CD4-positive, alpha-beta T cell treated with Interleukin-15 for 4 hours (primary cell): Measurements from ENCODE around the gene CMTR1.
A peak's percentile ranks its signal among the peaks of the same experiment; 100 is the strongest.
"Not testable (repeated sequence)": the region's sequence is repeated elsewhere in the genome, so short reads cannot be mapped to it uniquely, and the experiment has no call there.

Experiments used
- DNase-seq: peaks from one replicate; pipeline ENCODE4 v3.0.0-alpha.2; 2020; ENCODE audit warnings: low spot score

Gene CMTR1

DNA sequence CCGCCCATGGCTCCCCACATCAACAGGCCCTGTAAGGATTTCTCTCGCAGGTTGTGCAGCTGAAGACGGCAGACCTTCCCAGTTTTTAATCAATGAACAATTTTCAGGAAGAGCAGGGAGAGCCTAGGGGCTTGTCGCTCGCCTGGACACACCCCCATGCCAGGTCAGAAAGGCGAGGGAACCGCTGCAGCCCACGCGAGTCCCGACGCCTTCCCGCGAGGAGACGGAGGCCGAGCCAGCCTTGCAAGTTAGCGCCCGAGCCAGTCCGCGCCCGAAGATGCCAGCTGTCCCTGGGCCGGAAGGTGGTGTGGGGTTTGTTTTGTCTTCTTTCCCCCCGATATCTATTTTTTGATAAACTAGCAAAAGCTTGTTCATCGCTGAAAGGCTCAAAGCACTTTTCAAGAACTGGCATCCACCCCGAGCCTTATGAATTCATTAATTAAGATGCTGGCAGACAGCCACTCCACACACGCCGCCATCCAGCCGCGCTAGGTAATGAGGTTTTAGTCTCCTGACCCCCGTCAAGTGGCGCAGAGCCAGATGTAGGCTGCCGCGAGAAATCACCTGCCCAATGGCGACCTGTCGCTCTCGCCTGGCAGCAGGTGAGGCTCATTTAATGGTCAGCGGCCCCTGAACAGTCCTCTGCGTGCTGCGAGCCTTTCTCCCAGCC lies 60.1 kb downstream of the CMTR1 start:
- no peak for DNase-seq

DNA sequence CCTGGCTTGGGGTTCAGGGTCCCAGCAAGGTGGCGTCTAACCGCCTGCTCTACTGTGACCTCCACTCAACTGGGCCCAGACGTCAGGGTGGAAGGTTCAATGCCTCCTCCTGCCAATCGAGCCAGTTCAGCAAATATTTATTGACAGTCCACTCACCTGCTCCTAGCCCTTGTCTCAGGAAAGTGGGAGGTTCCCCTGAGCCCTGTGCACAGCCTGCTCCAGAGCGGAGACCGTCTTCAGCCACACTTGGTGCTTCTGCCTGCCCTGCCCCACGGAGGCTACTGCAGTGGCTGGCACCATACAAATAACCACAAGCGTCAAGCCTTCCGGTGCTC lies 60.6 kb downstream of the CMTR1 start:
- DNase-seq, result no peak

DNA sequence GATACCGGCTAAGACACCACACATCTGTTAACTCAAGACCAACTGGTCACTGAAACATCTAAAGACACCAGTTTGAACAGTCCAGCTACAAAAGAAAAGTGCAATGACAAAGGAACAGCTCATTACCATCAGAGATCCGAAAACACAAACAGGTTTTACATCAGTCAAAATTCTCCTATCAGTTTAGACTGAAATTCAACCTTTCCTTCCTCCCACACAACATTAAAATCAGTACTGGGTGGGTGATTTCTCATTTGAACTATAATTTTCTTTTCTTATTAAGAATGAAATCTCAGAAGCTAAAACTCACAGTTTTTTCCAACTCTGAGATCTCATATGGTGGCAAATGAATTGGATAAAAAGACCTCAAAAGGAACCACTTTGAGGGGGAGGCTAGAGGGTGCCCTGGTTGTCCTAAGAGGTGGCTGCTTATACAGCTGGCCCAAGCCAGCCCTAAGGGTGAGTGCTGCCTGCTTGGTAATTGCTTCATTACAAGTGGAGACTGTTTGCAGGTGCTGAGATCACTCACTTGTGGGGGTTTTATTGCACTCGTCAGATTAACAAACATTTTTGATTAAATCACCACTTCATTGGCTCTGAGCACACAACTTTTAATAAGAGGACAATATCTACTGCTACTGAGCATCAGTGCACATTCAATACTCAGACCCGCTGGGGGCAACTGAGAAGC lies 62.4 kb downstream of the CMTR1 start:
- no peak for DNase-seq

DNA sequence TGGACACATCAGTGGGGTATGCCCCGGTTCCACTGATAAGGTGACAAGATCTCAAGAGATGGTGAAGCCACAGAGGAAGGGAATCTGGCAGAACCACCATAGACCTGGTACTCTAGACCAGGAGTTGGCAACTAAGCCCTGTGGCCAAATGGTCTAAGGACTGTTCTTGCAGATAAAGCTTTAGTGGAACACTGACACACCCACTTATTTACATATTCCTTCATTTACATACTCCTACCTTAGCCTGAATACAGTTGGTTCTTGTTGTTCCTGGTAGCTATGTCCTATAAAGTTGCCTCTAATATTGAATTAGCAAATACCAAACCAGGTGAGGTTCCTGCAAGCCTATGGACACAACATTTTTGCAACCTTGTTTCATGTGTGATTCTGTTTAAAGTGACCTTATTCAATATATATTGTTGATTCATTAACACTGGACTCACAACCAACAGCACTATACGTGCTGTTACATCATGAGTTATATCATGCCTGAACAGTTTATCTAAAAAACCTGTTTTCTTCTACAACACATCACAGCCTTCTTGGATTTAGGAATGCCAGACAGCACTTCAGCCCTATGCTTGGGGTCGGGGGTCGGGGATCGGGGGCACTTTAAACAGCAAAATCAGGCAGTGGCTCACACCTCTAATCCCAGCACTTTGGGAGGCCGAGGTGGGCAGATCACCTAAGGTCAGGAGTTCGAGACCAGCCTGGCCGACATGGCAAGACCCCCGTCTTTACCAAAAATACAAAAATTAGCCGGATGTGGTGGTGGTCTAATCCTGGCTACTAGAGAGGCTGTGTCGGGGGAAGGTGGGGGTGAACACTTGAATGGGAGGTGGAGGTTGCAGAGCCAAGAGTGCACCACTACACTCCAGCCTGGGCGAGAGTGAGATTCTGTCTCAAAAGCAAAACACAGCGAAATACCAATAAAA lies 64.2 kb downstream of the CMTR1 start:
- DNase-seq, result no peak

DNA sequence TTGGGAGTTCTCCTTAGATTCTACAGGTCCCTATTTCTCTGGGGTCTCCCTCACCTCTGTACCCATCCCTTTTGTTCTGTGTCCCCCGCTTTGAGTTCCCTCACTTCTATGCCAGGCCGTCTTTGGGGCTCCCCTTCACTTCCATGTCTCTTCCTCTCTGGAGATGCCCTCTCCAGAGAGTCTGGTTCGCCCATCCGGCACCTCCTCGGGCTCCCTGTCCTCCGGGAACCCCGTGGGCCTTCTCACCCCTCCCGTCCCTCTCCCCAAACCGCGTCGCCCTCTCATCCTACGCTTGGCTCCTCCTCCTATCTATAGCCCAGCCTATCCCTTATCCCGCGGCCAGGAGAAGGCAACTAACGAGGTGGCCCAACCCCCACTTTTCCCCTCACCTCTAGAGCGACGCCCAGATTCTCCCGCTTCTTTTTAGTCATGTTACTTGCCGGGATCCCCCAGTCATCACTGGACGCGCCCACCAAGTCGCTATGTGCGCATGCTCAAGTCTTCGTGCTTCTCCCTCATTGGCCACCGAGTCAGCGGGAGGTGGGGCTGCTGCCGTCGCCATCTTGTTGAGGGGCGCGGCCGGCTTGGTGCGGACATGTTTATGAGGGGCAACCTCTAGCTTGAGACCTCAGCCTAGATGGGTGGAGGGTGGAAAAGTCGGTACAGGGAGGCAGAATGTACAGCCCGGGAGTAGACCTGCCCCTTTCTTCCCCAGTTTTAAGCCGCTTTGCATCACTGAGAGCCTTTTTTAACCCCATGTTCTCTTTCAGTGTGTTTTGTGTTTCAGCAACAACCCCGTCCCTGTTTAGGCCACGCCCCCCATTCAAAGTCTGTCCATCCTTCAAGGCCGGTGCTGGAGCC lies 66.6 kb downstream of the CMTR1 start, which contains the start of gene CCDC167:
CCDC167 (minus strand) TSS at position 461 of the 861 bp plus-strand sequence; CDS start at position 431, 30 bp downstream.
- DNase-seq, result peak; percentile 98

DNA sequence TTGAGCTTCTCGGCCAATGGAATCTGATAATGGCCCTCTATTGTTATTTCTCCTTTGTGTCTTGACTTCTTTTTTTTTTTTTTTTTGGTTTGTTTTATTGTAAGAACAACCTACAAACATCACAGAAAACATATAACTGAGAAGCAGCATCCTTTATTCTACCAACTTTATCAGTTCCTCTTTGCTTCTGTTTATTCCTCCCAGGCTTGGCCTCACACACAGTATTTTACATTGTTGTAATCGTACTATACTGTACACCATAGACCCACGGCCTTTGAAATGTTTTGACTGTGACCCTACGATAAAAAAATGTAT lies 67.2 kb downstream of the CMTR1 start:
- no peak for DNase-seq

DNA sequence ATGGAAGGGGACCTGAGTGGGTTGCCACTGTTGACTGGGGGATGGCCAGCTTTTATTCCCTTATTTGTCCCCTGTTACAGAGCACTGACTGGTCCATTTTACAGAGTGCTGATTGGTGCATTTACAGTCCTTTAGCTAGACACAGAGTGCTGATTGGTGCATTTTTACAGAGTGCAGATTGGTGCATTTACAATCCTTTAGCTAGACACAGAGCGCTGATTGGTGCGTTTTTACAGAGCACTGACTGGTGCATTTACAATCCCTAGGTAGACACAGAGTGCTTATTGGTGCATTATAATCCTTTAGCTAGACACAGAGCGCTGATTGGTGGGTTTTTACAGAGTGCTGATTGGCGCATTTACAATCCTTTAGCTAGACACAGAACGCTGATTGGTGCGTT lies 67.9 kb downstream of the CMTR1 start:
- DNase-seq, result not testable (repeated sequence)

DNA sequence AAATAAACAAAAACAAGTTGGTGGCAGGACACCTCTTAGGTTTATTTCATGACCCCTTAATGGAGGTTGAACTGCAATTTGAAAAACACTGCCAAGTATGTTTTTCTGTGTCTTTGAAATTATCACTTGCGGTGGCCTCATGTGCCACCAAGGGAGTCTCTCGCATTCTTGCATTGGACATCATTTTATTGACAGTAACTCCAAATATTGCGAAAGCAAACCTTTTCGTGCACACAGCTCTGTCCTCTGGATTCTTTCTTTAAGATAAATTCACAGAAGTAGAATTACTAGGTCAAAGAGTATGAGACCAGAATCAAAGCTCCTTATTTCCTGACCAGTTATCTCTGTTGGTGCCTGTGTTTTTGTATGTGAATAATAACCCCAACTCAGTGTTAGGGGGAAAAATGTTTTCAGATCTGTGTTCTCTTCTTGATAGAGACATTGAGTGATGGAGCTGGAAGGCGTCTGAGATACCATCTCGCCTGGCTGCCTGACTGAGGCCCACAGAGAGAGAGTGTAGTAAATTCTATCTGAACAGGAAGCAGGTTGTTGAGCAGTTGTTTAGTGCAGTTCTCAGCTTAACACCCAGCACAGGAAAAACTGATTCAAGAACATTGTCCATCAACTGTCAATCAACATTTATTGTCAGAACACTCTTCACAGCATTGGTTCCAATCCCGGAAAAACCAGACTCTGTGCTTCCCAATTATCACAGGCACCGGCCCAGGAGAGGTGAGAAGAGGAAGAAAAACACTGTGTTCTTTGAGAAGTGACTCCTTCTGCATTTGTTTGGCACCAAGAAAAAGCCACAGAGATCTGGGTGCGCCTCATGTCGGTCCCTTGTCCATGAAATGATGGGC lies 68.8 kb downstream of the CMTR1 start:
- DNase-seq, result peak; percentile 69

DNA sequence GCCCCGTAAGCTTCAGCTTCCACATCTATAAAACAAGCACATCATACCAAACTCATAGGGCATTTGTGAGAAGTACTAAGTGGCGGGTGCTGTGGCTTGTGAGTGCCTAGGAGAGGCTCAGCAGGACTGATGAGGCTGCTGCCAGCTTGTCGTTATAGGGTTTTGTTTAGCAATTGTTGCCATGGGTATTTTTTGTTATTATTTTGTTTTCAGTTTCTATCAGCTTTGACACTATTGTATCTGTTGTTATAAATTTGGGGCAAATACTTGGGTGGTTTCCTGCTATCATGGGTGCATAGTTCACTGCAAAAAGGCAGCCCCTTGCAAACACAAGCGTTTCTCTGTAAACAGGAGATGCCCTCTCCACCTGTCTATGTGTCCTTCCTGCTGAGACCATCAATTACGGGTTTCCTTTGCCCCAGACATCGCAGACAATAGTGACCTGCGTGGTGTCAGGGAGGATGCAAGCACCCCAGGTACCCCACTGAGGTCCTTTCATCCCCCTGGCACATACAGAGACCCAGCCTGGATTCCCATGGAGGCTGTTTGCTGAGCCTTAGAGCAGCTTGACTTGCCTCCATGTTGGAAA lies 69.8 kb downstream of the CMTR1 start:
- DNase-seq, result peak; percentile 89

DNA sequence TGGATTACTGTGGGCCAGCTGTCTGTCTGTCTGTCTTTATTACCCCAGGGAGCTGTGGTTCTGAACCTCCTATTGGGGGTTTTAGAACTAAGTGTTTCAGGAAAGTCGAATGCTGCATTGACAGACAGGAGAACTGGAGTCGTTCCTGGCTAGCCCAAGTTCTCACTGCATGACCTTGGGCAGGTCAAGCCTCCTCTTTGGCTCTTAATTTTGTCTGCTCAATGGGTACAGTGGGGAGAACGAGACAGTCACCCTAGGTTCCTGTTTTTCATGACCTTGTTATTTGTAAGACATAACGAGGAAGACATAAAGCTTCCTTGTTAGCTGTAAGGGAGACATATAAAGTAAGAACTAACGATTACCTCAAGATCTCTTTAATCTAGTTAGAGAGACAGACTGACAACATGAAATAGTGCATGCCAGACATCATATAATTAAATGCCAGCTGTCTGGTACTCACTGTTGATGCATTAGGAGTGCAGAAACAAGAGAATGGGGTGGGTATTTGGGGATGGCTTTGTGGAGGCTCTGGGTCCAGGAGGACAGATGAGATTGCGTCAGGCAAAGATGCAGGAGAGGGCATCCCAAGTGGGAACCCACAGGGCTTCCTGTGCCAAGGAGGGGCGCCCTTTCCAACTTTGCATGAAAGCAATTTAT lies 70.4 kb downstream of the CMTR1 start:
- DNase-seq, result peak; percentile 36

DNA sequence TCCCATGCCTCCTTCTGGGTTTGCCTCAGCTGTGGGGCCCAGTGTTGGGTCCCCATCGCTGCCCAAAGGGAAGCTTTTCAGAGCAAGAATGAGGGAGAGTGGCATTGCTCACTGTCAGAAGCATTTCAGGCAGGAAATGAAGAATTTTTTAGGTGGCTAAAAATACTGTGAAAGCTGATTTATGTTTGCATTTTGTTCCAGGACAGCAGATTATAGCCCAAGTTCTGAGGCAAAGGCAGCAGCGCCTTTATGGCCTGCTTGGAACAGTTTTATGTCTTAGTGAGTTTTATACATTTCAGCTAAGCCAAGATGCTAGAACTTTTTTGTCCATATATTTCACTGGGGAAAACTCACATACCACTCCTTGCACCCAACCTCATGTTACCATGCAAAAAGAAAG lies 71.0 kb downstream of the CMTR1 start:
- no peak for DNase-seq

DNA sequence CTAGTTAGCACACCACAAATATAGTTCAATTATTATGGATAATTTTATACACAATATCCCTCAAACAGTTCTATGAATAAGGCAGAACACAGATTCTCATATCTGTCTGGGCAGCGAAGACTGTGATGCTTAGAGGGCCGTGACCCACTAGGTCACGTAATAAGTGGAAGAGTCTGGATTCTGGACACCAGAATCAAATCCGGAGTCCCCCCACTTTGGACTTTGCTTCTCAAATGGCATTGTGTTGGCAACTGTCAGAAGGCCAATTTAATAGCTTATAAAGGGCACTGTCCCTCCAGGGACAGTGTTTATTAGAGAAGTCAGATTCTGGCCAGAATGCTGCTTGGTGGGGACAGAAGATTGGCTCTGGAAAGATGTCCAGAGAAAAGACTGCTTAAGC lies 73.5 kb downstream of the CMTR1 start:
- no peak for DNase-seq

DNA sequence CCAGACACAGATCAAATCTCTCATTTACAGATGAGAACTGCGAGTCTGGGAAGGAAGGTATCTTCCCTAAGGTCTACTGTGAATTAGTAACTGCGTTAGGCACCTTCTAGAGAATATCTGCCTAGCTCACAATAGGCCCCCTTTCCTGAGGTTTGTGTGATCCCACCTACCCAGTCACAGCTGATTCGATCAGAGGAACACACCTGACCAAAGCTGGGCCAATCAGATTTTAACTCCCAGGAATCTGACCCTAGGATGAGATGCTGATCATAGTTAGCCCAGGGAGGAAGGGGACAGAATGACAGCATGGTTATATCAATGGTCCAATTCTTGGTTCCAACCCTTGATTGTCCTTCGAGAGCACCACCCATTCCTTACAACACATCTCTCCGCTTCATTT lies 74.1 kb downstream of the CMTR1 start:
- no peak for DNase-seq

DNA sequence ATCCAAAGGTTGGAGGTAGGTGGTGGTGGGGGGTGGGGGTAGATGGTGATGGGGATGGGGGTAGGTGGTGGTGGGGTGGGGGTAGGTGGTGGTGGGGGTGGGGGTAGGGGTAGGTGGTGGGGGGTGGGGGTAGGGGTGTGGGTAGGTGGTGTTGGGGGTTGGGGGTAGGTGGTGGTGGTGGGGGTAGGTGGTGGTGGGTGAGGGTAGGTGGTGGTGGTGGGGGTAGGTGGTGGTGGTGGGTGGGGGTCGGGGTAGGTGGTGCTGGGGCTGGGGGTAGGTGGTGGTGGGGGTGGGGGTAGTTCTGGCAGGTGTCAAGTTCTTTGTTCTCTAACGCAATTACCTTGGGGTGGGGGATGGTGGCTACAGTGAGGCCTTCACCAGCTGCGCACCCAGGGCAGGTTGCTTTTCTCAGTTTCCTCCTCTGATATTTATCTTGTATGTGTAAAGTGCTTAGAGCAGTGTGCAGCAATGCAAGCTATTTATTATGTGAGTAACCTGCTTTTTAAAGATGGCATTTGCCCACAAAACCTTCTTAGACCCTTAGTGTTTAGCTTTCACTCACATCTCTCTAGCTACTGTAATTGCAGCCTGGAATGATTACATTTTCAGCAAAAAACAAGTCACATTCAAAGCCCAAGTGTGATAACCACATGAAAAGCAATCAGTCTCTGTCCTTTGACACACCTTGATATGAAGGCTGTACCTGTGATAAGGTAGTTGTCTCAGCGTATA lies 74.8 kb downstream of the CMTR1 start:
- DNase-seq, result peak; percentile 59

DNA sequence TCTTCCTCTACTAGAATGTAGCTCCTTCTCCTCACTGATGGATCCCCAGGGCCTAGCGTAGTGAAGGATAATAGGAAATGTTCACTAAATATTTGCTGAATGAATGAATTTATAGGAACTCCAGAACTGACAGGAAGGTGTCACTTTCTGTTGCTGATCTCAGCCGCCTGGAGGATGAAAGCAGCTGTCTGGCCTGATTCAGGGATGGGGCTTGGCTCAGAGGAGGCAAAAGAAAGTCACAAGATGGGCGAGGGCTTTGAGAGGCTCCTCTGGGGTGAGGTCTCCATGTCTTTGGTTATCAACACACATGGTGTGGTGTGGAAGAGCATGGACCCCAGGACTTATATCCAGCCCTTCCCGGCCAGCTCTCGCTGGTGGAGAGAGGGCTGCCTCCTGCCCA lies 78.2 kb downstream of the CMTR1 start:
- no peak for DNase-seq

DNA sequence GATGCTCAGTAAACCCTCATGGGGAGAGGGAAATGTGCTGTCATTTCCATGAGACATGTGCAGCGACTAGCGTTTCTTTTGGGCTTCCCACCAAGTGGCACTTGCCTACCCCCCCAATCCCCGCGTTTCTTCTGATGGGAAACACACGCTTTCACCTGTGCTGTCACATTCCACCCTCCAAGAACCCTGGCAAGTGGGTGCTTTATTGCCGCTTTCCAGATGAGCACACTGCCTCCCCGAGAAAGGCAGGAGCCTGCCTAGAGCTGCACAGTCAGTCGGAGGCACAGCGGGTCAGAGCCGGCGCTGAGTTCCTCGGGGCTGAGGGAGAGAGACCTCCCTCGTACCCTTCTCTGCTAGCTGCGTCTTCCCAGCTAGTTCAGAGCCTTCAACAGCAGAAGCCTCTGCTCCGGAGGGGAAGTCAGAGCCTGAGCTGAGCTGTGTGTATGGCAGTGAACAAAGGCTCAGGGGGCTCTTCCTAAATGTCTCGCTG lies 78.9 kb downstream of the CMTR1 start:
- no peak for DNase-seq

DNA sequence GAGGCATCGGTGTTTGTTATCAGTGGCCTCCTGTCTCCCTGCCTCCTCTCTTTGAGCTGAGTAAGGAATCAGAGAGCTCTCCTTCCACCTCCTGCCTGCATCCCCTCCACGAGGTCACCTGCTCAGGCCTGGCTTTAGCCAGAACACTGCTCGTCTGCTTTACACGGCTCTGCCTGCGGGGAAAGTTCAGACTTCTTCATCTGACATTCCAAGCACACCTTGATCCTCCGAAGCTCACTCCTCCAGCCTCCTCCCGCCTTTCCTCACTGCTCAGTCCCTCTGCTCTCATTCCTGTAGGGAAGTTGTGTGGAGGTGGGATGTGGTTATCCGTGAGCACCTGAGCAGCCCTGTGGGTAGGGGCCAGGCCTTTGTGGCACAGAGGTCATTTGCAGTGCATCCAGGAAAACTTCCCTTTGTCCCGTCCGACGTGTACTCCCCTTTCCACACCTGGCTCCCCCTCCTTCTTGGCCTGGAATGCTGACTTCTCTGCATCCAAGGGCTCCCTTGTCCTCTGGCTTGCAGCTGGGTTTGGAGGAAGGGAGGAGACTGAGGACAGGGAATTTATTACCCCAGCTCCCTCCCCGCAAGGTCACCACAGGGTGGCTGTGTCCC lies 79.5 kb downstream of the CMTR1 start:
- no peak for DNase-seq

DNA sequence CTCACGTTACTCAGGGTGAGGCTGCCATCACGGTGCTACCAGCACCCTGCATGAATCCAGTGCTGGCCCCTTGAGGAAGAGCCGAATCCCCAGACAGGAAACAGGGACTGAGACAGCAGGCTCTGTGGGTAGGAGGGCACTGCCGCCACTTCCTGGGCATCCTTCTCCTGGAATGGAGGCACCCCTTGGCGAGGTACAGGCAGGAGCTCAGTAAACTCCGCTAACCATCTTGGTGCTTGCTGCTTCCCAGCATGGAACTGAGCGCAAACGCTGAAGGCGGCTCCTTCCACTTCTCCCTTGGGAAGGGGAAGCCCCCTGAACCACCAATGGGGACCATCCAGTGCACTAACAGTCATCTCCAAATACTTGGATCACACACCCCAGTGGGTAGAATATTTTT lies 80.1 kb downstream of the CMTR1 start:
- no peak for DNase-seq

DNA sequence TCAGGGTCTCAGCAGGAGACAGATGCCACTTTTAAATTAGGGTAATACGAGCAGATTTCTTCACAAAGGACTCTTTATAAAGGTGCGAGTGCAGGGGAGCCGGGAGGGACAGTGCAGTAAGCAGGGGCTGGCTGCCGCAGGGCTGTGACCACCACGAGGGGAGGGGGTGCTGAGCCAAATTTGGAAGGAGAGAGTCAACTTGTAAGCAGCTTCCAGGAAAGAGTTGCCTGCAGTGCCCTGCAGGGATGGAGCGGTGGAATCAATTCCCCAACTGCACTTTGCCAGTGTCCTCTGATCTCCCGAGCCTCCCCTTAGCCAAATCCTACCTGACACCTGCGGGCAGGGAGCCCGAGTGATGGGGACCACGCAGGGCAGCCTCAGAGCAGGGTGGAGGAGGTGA lies 80.6 kb downstream of the CMTR1 start:
- no peak for DNase-seq
